CD4-positive, alpha-beta T cell treated with Interleukin-15 for 1 hour (primary cell): ENCODE measurements around the gene SH3RF3.

Source experiments
- DNase-seq: peaks from one replicate; pipeline ENCODE4 v3.0.0-alpha.2; 2020

Gene SH3RF3

DNA sequence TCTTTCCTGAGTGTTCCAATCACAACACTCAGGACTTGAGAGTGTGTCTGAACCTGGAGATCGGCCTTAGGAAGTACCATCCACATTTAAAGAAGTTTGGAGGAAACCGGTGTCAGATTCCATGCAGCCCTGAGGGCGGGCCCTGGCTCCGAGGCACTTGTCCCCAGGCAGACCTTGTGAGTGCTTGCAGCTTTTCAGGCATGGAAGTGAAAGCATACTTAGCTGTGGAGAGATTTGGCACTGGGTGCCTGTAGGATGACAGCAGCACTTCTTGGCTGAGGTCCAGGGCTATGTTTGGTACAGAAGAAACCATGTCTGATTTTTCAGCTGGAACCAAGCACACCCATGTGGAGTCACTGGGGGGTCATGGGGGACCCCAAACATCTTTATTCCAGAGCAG is 253.9 kb downstream of the SH3RF3 start:
- peak; percentile 6 for DNase-seq

DNA sequence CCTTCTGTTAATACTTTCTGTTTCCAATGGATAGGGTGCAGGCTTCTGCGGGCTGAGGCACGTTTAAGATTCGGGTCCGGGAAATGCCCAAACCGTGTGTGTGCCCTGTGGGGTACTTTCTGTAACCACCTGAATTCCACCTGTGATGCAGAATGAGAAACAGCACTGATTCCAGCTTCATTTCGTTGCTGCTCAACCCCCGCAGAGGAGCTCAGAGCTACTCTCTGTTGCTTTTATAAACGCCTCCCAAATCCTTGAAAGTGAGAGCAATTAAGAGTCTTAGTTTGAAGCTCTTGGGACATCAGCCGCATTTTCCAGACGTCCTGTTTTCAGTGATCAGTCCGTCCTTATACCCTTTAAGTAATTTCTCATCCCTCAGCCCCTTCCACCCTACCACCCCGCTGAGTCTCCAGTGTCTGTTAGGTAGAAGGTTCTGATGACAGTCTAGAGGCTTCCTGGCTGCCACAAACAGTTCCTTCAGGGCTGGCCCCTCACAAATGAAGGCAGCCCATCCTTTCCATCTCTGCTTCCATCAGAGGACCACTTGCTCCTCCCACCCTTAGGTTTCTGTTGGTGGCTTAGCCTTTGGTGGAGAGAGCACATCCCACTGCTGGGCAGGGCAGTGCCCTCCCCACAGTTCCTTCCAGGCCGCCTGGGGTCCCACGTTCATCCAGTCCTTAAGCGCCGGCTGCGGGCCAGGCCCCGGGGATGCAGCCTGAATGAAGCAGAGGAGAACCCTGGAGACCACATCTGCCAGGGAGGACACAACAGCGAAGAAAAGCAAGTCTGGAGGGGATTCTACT is 254.7 kb downstream of the SH3RF3 start:
- peak; percentile 11 for DNase-seq

DNA sequence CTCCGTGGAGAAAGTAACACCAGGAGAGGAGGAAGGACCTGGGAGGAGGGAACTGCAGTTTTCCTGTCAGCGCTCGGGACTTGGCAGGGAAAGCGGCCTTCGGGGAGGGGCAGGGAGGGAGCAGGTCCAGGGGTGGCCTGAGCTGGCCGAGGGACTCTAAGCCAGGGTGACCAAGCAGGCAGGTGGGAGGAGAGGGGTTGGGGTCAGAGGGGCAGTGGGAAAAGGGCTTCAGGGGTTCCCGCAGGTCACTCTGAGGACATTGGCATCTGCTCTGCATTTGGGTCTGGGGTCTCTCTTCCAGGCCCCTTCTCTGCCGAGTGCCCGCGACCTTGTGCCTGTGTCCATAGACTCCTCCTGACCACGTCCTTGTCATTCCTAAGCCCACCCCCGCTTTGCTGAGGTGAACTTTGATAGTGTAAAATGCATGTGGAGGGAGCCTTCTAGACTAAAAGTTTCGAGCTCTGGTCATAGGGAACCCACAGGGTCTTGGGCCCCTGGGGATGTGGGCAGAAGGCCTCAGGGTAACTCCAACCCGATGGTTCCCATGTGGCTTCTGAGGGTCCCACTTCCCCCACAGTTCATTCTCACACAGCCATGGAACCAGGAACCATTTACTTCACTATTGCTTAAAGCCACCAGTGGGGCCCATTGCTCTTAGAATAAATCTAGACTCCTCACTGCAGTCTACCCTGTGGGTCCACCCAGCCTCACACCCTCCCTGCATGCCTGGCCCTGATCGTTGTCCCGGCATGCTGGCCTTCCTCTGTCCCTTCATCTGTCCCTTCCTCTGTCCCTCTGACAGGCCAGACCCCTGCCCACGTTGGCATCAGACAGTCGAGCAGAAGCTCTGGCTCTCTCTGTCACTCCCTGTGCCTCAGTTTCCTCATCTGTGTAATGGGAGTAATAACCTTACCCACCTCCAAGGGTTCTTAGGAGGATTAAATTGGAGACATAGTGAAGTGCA is 255.6 kb downstream of the SH3RF3 start:
- DNase-seq, result peak; percentile 12

DNA sequence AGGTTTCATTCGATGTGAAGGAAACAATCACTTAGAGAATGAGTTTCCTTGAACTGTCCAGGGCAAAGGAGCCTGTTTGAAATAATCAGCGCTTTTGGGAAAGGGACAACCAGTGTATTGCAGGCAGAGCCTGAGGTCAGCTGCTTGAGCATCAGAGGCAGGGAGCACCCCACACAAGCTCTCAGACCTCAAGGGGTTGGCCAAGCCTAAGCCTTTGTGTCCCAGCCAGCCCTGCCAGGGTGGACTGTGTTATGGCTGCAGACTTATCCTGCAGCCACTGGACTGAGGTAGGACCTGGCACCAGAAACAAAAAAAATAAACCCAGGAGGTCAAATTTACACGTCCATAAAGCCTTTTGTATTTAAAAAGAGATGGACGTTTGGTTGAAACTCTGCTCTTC is 256.5 kb downstream of the SH3RF3 start:
- DNase-seq, result no peak

DNA sequence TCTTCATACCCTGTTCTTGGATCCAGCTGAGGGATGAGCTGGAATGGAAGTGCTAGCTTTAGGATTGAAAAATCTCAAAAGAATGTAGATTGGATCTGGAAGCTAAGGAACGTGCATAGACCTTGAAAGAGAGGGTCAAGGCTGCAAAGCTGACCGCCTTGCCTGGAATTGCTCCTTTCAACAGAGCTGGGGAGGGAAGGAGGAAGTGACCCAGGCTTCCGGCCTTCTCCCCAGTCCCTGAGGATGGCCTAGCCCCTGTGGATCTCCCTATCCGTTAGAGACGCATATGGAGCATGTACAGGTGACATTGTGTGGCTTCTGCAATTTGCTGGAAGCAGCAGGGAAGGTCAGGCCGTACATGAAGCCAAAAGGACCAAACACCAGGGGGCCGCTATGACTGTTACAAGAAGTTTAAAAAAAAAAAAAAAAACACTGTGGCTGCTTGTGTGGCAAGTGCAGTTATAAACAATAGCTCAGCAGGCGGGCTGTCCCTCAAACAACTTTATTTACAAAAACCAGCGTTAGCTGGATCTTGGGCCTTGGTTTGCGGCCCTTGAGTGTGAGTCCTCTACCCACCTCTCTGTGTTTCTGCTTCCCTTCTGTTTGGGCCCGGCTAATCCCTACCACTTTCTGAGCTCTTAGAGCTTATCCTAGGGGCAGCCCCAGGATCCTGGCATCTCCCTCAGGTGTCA is 257.1 kb downstream of the SH3RF3 start:
- no peak for DNase-seq

DNA sequence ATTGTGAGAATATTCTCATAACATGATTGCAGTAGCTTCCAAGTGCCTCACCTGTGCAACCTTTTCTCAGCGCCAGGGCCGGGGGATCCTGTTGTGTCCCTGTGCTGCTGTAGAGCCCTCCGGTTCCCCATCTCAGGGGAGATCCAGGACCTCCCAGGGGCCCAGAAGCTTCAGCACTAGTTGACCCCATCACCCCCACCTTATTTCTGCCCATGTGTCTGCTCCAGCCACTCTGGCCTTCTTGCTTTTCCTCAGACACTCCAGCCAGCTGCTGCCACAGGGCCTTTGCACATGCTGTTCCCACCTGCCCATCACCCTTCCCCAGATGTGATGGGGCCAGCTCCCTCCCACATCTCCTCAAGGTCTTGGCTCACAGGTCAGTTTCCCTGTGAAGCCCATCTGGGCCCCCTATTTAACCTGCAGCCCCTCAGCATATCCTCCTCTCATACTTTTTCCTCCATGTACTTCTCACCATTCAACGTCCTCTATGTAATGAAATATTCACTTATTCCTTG is 258.3 kb downstream of the SH3RF3 start:
- peak; percentile 7 for DNase-seq

DNA sequence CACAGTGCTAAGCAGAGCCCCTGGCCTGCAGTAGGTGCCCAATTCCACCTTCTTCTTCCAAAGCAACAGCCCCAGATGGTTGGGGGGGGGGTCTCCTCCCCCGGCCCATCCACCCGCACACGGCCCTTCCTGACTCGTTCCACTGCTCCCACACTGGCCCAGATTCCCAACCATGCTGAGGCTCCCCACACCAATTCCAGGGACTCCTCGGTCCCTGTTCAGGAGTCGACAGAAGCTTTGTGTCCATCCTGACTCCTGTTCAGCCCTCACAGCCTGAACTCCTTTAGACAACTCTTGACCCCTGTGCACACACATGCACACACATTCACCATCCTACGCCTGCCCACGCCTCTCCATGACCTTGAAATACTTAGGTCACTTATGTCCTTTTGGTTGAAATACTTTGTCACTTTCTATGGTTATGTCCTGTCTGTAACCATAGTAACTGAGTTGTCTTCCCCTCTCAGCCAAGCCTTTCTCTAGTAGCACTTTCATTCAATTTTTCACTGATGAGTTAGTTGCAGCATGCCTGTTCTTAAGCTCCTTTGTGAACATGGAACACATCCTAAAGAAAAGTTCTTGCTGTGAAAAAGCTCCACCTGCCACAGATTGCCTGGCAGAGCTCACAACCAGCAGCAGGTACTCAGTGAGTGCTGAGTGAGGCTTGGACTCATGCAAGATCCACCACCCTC is 258.9 kb downstream of the SH3RF3 start:
- DNase-seq, result no peak

DNA sequence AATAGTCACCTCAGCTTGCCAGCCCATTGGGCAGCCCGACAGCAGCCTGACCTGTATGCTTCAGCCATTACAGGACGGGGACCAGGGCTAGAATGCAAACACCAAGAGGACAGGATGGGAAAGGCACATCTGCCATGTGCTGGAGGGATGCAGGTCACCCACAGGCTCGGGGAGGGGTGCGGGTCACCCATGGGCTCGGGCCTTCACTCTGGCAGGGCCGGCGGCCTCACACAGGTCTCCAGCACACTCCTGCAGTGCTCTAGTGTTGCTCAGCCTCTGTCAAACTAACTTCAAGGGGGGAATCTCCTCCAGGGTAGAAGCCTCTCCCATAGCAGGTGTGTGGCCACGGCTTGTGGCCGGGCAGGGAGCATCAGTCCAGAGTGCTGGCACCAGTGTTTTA is 262.2 kb downstream of the SH3RF3 start:
- DNase-seq, result no peak

DNA sequence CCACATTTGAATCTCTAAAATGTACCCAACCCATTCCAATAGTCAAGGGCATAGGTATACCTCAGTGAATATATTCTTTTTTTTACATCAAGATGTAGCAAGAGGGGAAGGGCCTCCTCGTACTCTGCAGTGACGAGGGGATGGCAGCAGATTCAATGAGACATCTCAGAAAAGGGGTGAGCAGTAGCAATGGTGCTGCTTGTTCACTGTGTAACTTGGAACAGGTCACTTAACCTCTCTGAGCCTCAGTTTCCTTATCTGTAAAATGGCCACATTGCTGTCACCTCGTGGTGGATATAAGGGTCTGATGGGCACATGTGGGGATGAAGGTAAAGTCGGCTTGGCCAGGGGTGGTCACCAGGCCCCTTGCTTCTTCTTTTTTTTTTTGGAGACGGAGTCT is 263.1 kb downstream of the SH3RF3 start:
- no peak for DNase-seq

DNA sequence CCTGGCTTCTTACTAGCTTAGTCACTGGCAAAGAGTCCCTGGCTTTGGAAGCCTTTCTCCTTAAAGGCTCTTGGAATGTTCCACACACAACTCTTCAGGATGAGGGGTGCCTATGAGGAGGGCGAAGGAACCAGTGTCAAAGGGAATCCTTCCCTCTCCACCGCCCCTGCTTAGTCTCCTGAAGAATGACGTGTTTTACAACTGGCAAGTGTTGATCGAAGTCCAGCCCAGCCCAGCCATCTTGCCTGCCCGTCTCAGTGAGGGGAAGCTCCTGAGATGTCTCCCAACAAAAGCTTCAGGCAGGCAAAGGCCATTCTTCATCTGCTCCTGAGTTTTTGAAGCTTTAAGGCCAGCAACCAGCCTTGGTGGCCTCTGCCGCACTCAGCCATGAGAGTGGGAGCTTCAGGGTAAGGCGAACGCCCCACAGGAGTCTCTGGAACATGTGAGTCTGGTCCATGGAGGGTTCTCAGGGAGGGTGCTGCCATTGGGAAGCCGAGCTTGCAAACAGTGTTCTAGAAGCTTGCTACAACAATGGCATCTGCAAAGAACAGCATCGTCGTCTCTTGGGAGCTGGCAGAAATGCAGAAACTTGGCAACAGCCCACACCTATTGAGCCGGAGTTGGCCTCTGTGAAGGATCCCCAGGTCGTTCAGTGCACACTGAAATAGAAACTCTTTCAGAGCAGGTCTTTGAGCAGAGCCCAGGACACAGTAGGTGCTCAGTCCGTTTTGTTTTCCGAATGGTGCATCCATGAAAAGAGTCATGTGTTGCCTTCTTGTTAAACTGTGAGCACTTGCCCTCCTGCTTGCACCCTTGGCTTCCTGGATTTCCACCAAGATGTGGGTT is 264.0 kb downstream of the SH3RF3 start:
- no peak for DNase-seq

DNA sequence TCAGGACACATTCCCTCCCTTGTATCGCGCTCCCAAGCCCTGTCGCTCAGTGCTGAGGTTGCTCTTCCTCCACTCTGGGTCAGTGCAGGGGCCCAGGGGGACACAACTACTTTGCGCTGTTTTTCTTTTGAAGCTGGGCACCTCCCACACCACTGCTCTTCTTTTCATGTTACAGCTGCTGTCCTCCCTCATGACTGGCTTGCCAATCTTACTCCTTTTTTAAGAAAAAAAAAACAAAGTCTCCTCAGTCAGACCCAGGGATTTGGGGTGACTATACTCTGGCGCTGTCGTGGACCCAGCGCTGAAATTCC is 264.6 kb downstream of the SH3RF3 start:
- DNase-seq, result no peak

DNA sequence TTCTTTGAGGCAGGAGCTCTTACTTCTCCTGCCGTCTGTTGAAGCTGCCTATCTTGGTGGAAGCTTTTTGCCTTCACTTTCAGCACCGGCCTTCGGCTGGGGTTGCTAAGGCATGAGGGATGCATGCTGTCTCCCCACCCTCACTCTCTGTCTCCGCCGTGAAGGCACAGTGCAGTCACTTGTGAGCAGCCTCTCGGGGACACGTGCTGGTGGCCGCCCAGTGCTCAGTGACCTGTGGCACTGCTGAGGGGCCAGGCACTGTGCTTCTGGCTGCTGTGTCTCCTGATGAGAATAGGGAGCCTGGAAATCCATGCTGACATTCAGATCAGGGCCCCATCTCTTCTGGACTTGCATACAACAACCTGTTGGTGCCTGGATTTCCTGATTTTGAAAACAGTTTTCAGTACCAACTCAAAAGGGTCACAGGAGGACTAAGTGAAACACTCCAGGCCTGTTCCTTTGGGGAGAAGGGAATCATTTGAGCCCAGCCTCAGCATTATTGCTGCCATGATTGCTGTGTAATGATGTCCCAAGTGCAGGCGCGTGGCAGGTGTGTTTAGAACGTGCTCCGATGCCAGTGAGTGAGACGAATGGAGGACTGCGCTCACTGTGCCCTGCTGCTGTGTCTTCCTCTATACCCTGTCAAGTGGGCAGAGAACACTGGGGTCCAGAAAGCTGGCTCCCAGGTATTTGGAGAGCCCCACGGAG is 266.6 kb downstream of the SH3RF3 start:
- DNase-seq, result no peak

DNA sequence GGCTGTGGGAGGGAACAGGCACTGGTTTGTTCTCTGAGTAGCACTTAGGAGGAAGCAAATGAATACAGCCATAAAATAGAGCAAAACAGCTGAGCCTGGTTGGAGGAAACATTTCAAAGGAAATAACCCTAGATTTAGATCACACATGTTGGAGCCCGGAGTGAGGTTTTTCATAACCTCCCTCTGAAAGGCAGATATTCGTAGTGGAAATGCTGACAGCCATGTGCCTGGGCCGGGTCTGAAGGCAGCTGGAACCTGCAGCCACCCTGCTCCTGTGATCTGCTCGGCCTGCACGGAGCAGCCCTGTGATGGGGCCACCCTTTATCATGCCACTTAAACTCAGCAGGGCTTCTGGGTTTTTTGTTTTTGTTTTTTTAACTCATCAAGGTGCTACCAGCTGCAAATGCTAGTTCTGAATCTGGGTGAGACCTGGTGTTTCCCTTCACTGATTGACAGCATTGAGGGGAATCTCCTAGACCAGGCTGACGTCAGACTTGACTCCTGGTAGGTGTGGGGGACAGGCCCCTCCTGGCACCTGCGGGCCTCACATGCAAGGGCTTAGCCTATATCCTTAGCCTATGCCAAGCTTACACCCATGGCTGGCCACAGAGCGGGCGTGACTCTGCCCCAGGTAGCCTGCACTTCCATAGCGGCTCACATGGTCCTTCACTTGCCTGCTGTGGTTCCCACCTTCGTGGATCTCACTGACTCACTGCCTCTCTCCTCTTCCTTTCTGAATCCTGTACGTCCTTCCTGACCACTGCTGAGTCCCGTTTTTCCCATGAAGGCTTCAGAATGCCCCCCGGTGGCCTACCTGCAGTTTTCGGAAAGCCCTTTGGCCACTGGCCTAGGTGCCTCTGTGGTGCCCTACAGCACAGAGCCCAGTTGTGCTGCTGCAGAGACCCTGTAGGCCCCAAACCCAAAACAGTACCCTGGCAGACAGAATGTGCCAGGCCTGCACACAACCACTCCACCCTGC is 267.5 kb downstream of the SH3RF3 start:
- DNase-seq, result no peak

DNA sequence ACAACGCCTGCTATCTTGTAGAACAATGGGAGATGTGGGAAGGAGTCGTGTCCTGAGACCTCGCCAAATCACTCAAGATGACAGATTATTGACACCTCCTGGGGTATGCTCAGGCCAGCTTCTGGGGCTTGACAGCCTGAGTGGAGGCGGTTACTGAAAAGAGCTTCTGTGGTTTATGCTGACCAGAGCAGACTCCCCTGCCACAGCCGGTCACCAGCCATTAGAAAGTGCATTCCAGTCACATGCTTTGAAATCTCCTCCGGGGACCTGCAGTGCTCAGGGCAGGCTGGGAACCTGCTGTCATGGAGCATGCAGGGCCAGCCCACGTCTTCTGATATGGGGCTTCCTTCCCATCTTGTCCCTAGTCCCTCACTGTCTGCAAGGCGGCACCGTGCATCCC is 268.9 kb downstream of the SH3RF3 start:
- no peak for DNase-seq

DNA sequence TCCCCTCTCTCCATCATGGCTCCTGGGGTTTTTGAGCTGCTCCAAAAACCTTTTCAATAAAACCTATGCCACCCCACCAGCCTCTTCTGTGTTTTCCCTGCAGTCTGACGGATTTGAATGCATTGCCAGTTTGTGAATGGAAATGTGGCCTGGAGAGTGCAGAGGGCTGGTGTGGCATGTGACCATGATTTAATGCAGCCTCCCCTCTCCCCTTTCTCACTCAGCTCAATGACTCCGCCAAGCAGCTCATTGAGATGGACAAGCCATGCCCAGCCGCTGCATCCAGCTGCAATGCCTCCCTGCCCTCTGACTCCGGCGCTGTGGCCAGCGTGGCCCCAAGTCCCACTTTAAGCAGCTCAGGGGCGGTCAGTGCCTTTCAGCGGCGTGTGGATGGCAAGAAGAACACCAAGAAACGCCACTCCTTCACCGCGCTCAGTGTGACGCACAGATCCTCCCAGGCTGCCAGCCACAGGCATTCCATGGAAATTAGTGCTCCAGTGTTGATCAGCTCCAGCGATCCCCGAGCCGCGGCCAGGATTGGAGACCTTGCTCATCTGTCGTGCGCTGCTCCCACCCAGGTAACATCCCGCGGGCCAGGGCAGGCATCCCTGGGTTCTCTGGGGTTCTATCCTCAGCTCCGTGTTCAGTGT is 269.5 kb downstream of the SH3RF3 start:
- no peak for DNase-seq

DNA sequence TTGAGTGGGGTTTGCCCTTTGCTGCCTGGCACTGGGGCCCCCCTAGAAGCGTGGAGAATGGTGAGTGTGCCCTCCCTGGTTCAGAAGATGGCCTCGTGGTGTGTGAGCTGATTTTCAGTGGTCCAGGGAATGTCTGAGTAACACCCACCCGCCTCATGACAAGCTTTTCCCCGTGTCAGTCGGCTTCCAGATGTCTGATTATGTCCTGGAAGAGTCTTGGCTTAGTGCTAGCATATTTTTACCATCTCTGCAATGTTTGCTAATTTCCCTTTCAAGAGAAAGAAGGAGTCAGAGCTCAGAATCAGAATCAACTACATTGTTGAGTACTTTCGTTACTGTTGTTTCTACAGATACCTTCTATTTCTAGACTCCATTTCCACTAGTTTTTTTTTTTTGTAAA is 270.1 kb downstream of the SH3RF3 start:
- DNase-seq, result no peak

DNA sequence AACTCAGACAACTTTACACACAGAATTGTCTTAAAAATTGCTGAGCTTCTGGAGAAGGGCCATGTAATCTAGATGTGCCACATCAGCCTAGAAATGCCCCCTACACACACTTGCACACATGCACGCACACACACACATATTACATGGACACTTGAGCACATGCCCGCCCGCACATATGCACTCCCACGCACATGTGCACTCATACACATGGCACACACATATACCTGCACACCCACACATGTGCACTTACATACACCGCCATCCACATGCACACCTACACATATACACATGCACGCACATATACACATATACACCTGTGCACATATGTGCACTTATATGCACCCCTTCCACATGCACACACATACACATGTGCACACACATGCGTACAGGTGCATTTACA is 271.1 kb downstream of the SH3RF3 start:
- DNase-seq, result no peak

DNA sequence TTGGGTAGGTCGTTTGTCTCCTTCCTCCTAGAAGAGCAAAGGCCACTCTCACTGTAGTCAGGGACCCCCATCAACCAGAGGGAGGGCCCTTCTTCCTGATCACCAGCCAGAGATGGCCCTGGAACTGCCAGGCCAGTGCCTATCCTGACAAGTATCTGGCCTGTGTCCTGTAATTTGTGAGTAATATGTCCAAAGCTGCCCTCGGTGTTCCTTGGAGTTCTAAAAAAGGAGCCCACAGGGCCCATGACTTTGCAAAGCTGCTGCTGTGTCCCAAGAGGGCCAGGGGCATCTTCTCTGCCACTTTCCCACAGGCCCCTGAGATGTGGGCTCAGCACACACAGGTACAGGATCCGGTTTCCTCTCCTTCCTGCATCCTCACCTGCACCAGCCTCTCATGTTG is 272.4 kb downstream of the SH3RF3 start:
- no peak for DNase-seq

DNA sequence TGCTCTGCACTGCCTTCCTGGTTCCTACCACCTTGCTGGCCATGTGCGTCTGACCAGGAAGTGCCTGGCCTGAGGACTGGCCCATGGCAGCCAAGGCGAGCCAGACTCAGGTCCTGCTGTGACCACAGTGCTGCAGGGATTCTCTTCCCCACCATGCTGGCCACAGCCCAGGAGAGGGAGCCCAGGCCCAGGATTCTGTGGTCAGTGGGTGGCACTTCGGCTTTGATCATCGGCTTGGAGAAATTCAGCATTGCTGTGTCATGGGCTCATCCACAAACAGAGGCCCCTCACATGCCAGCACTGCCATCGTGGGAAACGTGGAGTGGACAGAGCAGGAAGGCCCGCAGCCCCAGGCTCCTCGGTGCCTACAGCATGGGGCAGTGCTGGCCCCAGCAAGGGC is 273.2 kb downstream of the SH3RF3 start:
- no peak for DNase-seq
